Measurements from ENCODE around the gene STX11.

DNA sequence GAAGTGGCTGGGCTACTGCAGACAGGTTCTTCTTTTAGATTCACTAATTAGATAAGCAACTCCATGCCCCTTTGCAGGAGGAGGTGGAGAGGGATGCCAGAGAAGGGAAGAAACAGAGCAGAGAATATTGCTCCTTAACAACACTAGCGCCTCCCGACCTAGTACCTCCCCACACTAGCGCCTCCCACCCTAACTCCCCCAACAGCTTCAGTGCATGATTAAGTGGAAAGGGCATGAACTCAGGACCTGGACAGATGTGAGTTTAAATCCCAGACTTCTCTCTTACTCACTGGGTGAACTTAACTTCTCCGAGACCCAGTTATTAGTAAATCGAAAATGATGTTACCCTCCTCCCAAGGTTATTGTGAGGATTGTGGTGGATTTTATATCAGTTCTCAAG lies 25.7 kb downstream of the STX11 start:
- TF ChIP-seq, protein P1, sequence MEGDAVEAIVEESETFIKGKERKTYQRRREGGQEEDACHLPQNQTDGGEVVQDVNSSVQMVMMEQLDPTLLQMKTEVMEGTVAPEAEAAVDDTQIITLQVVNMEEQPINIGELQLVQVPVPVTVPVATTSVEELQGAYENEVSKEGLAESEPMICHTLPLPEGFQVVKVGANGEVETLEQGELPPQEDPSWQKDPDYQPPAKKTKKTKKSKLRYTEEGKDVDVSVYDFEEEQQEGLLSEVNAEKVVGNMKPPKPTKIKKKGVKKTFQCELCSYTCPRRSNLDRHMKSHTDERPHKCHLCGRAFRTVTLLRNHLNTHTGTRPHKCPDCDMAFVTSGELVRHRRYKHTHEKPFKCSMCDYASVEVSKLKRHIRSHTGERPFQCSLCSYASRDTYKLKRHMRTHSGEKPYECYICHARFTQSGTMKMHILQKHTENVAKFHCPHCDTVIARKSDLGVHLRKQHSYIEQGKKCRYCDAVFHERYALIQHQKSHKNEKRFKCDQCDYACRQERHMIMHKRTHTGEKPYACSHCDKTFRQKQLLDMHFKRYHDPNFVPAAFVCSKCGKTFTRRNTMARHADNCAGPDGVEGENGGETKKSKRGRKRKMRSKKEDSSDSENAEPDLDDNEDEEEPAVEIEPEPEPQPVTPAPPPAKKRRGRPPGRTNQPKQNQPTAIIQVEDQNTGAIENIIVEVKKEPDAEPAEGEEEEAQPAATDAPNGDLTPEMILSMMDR (IDR thresholded peaks at IDR 0.05), result no peak
- TF ChIP-seq, protein P2, sequence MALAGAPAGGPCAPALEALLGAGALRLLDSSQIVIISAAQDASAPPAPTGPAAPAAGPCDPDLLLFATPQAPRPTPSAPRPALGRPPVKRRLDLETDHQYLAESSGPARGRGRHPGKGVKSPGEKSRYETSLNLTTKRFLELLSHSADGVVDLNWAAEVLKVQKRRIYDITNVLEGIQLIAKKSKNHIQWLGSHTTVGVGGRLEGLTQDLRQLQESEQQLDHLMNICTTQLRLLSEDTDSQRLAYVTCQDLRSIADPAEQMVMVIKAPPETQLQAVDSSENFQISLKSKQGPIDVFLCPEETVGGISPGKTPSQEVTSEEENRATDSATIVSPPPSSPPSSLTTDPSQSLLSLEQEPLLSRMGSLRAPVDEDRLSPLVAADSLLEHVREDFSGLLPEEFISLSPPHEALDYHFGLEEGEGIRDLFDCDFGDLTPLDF (CRISPR knock-in tag; IDR thresholded peaks at IDR 0.05), result no peak
- TF ChIP-seq ELF4 (CRISPR knock-in tag; IDR thresholded peaks at IDR 0.05; ENCODE audit: low read depth) (no peak), ESRRA (CRISPR knock-in tag; IDR thresholded peaks at IDR 0.05; ENCODE audit: borderline replicate concordance) (no peak)
- TF ChIP-seq, protein P3, sequence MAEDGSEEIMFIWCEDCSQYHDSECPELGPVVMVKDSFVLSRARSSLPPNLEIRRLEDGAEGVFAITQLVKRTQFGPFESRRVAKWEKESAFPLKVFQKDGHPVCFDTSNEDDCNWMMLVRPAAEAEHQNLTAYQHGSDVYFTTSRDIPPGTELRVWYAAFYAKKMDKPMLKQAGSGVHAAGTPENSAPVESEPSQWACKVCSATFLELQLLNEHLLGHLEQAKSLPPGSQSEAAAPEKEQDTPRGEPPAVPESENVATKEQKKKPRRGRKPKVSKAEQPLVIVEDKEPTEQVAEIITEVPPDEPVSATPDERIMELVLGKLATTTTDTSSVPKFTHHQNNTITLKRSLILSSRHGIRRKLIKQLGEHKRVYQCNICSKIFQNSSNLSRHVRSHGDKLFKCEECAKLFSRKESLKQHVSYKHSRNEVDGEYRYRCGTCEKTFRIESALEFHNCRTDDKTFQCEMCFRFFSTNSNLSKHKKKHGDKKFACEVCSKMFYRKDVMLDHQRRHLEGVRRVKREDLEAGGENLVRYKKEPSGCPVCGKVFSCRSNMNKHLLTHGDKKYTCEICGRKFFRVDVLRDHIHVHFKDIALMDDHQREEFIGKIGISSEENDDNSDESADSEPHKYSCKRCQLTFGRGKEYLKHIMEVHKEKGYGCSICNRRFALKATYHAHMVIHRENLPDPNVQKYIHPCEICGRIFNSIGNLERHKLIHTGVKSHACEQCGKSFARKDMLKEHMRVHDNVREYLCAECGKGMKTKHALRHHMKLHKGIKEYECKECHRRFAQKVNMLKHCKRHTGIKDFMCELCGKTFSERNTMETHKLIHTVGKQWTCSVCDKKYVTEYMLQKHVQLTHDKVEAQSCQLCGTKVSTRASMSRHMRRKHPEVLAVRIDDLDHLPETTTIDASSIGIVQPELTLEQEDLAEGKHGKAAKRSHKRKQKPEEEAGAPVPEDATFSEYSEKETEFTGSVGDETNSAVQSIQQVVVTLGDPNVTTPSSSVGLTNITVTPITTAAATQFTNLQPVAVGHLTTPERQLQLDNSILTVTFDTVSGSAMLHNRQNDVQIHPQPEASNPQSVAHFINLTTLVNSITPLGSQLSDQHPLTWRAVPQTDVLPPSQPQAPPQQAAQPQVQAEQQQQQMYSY (CRISPR knock-in tag; IDR thresholded peaks at IDR 0.05), result no peak
